Nephron (organoid): ENCODE measurements around the gene CRYGC.
"Not testable (repeated sequence)": the region's sequence is repeated elsewhere in the genome, so short reads cannot be mapped to it uniquely, and the experiment has no call there.

Source experiments
- H3K27ac Mint-ChIP-seq, 3 experiments: 2 replicates each; pipeline ENCODE4 v1.8.0; 2020; ENCODE audit warnings: mixed read lengths in 3 of 3, mild to moderate bottlenecking in 2 of 3, moderate library complexity in 1 of 3
- H3K27me3 Mint-ChIP-seq: 2 replicates; pipeline ENCODE4 v1.8.0; 2021; ENCODE audit warnings: low read depth, mild to moderate bottlenecking, moderate library complexity, mixed read lengths
- H3K36me3 Mint-ChIP-seq: 2 replicates; pipeline ENCODE4 v1.8.0; 2020; ENCODE audit warnings: low read depth, mixed read lengths
- H3K4me1 Mint-ChIP-seq: 2 replicates; pipeline ENCODE4 v1.8.0; 2020; ENCODE audit warnings: mixed read lengths
- H3K4me3 Mint-ChIP-seq, 3 experiments: 2 replicates each; pipeline ENCODE4 v1.8.0; 2020; ENCODE audit warnings: mild to moderate bottlenecking in 3 of 3, mixed read lengths in 3 of 3, moderate library complexity in 2 of 3
- H3K9me3 Mint-ChIP-seq: 2 replicates; pipeline ENCODE4 v1.8.0; 2020; ENCODE audit warnings: mixed read lengths
- TF ChIP-seq, protein P1 (sequence below), 3 experiments: fragments of 200-600 bp; sonication (generic); IDR thresholded peaks; one replicate each; pipeline ENCODE4 v1.5.0; 2021; ENCODE audit warnings: antibody characterized with exemption in 3 of 3; ENCODE audit not compliant: unreplicated experiment in 3 of 3

The CRYGC gene

DNA sequence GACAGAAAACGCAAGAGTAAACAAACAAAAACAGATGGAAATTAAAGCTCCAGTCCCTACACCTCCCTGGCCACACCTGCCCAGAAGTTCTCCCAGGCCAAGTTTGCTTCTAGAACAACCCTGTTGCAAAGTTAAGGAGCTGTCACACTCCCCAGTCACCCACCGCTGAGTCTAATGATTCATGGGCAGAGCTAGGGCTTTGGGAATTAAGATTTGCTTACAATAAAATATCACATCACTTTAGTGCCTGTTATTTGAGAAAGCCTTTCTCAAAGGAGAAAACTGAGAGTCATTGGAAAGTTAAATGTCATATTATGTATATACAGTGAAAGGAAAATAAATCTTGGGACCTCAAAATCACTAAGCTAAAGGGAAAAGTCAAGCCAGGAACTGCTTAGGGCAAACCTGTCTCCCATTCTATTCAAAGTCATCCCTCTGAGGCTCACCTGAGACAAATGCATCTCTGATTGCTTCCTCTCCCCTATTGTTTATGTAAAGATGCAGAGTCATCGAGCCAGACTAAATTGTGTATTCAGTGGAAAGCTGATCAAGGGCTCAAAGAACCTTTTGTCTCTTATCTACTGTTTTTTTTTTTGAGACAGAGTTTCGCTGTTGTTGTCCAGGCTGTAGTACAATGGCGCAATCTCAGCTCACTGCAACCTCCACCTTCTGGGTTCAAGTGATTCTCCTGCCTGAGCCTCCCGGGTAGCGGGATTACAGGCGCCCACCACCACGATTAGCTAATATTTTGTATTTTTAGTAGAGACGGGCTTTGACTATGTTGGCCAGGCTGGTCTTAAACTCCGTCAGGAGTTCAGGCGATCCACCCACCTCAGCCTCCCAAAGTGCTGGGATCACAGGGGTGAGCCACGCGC lies 13.5 kb upstream of the CRYGC start:
- Mint-ChIP-seq H3K27ac (peak overlapping the region; percentile 16 to 66 (median 49)), H3K9me3 (no peaks in the 10 kb centered on the region), H3K36me3 (no peaks in the 10 kb centered on the region), H3K4me3 (no peak overlapping the region), H3K4me1 (peaks cover 22% of the 10 kb centered on the region), H3K27me3 (peaks cover 4% of the 10 kb centered on the region)
- TF ChIP-seq, protein P1, sequence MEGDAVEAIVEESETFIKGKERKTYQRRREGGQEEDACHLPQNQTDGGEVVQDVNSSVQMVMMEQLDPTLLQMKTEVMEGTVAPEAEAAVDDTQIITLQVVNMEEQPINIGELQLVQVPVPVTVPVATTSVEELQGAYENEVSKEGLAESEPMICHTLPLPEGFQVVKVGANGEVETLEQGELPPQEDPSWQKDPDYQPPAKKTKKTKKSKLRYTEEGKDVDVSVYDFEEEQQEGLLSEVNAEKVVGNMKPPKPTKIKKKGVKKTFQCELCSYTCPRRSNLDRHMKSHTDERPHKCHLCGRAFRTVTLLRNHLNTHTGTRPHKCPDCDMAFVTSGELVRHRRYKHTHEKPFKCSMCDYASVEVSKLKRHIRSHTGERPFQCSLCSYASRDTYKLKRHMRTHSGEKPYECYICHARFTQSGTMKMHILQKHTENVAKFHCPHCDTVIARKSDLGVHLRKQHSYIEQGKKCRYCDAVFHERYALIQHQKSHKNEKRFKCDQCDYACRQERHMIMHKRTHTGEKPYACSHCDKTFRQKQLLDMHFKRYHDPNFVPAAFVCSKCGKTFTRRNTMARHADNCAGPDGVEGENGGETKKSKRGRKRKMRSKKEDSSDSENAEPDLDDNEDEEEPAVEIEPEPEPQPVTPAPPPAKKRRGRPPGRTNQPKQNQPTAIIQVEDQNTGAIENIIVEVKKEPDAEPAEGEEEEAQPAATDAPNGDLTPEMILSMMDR (IDR thresholded peaks at IDR 0.05; ENCODE audit: unreplicated experiment in 3 of 3): no peak

DNA sequence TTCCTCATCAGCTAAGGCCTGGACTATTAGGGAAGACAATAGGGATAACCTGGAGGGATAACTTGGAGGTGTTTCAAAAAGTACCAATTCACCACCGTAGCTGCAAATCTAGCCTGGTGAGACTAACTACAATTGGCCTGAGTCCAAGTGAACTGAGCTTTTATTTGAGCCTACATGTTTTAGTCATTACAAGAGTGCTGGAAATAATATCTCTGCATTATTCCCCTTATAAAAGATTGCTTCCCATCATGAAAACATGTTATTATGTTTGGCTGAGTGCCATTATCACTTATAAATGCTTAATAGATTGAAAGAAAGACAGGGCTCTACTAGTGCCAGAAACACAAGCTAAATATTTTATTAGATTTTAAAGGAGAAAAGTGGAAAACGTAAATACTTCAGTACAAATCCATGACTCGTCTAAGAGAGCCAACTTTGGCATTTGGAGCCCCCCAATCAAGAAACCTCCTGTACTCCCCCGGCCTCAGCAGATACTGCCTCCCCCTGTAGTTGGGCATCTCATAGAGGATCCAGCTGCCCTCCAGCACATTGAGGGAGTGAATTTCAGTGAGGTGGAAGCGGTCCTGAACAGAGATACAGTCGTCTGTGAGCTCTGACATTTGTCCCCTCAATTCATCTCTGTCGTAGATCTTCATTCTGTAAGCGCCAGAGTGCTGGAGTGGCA lies 12.8 kb upstream of the CRYGC start:
- H3K27me3 Mint-ChIP-seq: peaks cover 4% of the 10 kb centered on the region
- no peaks in the 10 kb centered on the region for H3K9me3 Mint-ChIP-seq
- TF ChIP-seq, protein P1 (IDR thresholded peaks at IDR 0.05; ENCODE audit: unreplicated experiment in 3 of 3): no peak
- H3K36me3 Mint-ChIP-seq: no peaks in the 10 kb centered on the region
- peaks cover 22% of the 10 kb centered on the region for H3K4me1 Mint-ChIP-seq
- H3K27ac Mint-ChIP-seq: peak overlapping the region; percentile 16 to 66 (median 49)
- no peak overlapping the region for H3K4me3 Mint-ChIP-seq

DNA sequence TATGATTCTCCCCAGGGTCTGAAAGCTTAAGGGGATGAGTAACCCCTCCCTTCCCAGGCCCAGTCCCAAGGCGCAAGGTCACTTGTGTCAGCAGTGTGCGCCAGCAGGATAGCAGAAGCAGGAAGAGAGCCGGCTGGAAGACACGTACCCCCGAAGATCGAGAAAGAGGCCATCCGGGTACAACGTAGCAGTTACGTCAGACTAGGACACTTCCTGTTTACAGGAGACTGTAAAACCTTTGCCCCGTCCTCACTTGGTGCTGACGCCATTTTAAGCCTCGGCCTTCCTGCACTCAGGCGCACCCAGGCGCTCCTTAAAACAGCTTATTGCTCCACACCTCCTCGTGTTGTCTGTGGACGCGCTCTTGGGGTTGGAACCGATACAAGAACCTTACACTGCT lies 9.8 kb upstream of the CRYGC start:
- peaks cover 30% of the 10 kb centered on the region for H3K4me1 Mint-ChIP-seq

DNA sequence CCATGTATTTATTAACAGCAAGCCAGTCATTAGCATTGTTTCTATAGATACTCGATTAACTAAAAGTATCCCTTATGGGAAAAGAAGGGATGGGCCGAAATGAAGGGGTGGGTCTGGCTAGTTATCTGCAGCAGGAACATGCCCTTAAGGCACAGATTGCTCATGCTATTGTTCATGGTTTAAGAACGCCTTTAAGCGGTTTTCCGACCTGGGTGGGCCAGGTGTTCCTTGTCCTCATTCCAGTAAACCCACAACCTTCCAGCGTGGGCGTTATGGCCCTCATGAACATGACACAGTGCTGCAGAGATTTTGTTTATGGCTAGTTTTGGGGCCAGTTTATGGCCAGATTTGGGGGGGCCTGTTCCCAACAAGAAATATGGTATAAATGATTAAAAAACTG lies 8.7 kb upstream of the CRYGC start:
- peaks cover 28% of the 10 kb centered on the region for H3K4me1 Mint-ChIP-seq
- not testable (repeated sequence) for H3K27ac Mint-ChIP-seq, H3K4me3 Mint-ChIP-seq, H3K27me3 Mint-ChIP-seq, H3K9me3 Mint-ChIP-seq, H3K36me3 Mint-ChIP-seq

More for the DNA sequence above, 9.8 kb upstream of the CRYGC start:
- H3K9me3 Mint-ChIP-seq: no peaks in the 10 kb centered on the region
- H3K4me3 Mint-ChIP-seq: no peak overlapping the region
- H3K27me3 Mint-ChIP-seq: no peaks in the 10 kb centered on the region
- H3K36me3 Mint-ChIP-seq: no peaks in the 10 kb centered on the region
- TF ChIP-seq, protein P1 (IDR thresholded peaks at IDR 0.05; ENCODE audit: unreplicated experiment in 3 of 3): no peak
- no peak overlapping the region for H3K27ac Mint-ChIP-seq

DNA sequence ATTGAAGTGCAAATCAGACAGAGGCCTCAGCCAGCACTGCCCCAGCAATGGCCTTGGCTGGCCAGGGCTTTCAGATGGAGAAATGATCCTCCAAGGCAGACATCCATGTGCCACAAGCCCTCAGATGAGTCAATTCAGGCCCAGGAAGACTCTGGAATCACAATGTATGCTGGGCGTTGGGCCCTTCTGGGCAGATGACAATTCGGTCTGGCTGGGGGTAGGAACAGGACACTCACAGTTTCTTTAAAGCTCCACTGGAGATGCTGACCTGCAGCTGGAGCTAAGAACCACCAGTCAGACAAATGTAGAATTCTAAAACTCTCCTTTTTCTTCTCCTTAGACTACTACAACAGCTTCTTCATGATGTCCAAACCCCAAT lies 7.1 kb upstream of the CRYGC start:
- Mint-ChIP-seq H3K9me3 (no peaks in the 10 kb centered on the region), H3K36me3 (no peaks in the 10 kb centered on the region), H3K4me3 (no peak overlapping the region), H3K27ac (peak overlapping the region in 2 of 3 experiments; percentile 6 to 28), H3K27me3 (no peaks in the 10 kb centered on the region), H3K4me1 (peaks cover 12% of the 10 kb centered on the region)
- TF ChIP-seq, protein P1 (IDR thresholded peaks at IDR 0.05; ENCODE audit: unreplicated experiment in 3 of 3): no peak

DNA sequence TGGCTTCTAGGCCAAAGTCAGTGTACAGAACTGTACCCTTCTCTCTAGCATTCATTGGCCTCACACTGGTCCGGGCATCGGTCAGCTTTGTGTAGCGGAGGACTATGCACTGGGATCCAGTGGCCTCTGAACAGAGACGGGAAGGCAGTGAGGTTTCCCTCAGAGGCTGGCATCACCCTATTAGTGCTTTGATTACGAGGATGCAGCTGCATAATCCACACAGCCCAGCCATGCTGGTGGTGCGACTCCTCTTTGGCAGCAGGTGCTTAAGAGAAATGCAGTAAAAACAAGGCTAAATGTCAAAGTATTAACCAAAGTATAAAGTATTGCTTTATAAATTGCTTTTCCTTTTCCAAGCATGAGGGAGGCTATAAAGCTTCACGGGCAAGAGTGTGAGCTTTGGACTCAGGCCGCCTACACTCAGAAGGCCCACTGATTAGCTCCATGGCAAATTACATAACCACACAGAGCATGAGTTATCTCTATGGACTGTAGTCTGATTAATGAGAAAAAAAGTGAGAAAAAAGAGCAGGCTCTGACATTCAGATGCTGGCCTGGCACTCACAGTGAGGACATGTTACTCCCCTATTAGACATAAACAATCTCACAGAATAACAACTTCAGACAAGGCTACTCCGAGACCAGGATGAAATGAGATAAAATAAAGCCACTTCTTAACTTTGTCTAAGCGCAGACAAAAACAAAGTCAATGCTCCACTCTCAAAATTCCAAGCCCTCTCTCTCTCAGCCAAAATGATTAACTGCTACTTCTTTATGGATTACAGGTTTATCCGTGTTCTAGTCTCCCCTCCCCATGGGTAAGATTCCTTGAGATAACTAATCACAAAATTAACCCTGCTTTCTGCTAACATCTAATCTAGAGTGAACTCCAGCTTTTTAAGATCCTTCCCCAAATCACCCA lies 6.4 kb upstream of the CRYGC start:
- peaks cover 12% of the 10 kb centered on the region for H3K4me1 Mint-ChIP-seq
- TF ChIP-seq, protein P1 (IDR thresholded peaks at IDR 0.05; ENCODE audit: unreplicated experiment in 3 of 3): no peak
- H3K27me3 Mint-ChIP-seq: no peaks in the 10 kb centered on the region
- no peak overlapping the region for H3K4me3 Mint-ChIP-seq
- H3K36me3 Mint-ChIP-seq: no peaks in the 10 kb centered on the region
- H3K27ac Mint-ChIP-seq: peak overlapping the region in 2 of 3 experiments; percentile 6 to 28
- H3K9me3 Mint-ChIP-seq: no peaks in the 10 kb centered on the region
